PC-9 (cell line): ENCODE data around the gene KLHDC8A. TPM values are rescaled to one million over a fixed set of nuclear protein-coding genes. Genes with fewer than 3 reads are reported as not detected.
A peak's percentile ranks its signal among the peaks of the same experiment; 100 is the strongest.

Source experiments
- BruUV-seq: library from RNA; stranded (reverse); fragments of 400-500 nt; replicated peaks from 2 replicates; lab custom pipeline; 2021; lab: Mats Ljungman, UMichigan
- CTCF ChIA-PET: fragments of 300-600 bp; sonication (Branson Sonifier 250); formaldehyde crosslinking; loops from one replicate; lab custom pipeline; 2022; ENCODE audit warnings: antibody characterized with exemption; lab: Charles Lee
- POLR2A ChIA-PET: fragments of 300-600 bp; sonication (Branson Sonifier 250); formaldehyde crosslinking; loops from one replicate; lab custom pipeline; 2022; ENCODE audit warnings: antibody characterized with exemption; ENCODE audit not compliant: unreplicated experiment; lab: Charles Lee
- DNase-seq, 2 experiments: peaks; one replicate each; pipeline versions ENCODE4 v3.0.0 to v3.0.0-alpha.2; 2015 to 2022; ENCODE audit warnings: mixed read lengths in 1 of 2
- H2AFZ ChIP-seq: fragments of 200-600 bp; sonication (generic); 2 replicates; pipeline ENCODE4 v1.8.1; 2017; ENCODE audit warnings: antibody characterized with exemption
- H3F3A ChIP-seq: fragments of 200-600 bp; sonication (generic); 2 replicates; pipeline ENCODE4 v1.8.1; 2017; ENCODE audit warnings: antibody characterized with exemption, mild to moderate bottlenecking, low read depth; ENCODE audit not compliant: insufficient read depth
- H3K27ac ChIP-seq: fragments of 200-600 bp; sonication (generic); 2 replicates; pipeline ENCODE4 v1.6.1; 2016; ENCODE audit warnings: mixed run types
- H3K27me3 ChIP-seq: fragments of 200-600 bp; sonication (generic); 2 replicates; pipeline ENCODE4 v1.6.1; 2016; ENCODE audit warnings: low read depth, mixed run types; ENCODE audit not compliant: insufficient read depth
- H3K36me3 ChIP-seq: fragments of 200-600 bp; sonication (generic); 2 replicates; pipeline ENCODE4 v1.6.1; 2016; ENCODE audit warnings: low read depth, mixed run types
- H3K4me1 ChIP-seq: fragments of 200-600 bp; sonication (generic); replicated peaks from 2 replicates; pipeline ENCODE4 v1.6.1; 2016; ENCODE audit warnings: mixed run types; ENCODE audit not compliant: insufficient read depth
- H3K4me2 ChIP-seq: fragments of 200-600 bp; sonication (generic); 2 replicates; pipeline ENCODE4 v1.6.1; 2017; ENCODE audit warnings: mixed run types
- H3K4me3 ChIP-seq: fragments of 200-600 bp; sonication (generic); 2 replicates; pipeline ENCODE4 v1.6.1; 2016; ENCODE audit warnings: mixed run types
- H3K79me2 ChIP-seq: fragments of 200-600 bp; sonication (generic); 2 replicates; pipeline ENCODE4 v1.6.1; 2017; ENCODE audit warnings: low read depth, mixed run types
- H3K9me2 ChIP-seq: fragments of 200-600 bp; sonication (generic); 2 replicates; pipeline ENCODE4 v1.8.1; 2017; ENCODE audit warnings: mild to moderate bottlenecking; ENCODE audit not compliant: insufficient read depth
- H3K9me3 ChIP-seq: fragments of 200-600 bp; sonication (generic); 2 replicates; pipeline ENCODE4 v1.8.1; 2016; ENCODE audit warnings: low read depth; ENCODE audit not compliant: insufficient read depth
- H4K20me1 ChIP-seq: fragments of 200-600 bp; sonication (generic); 2 replicates; pipeline ENCODE4 v1.8.1; 2017; ENCODE audit not compliant: insufficient read depth
- CTCF ChIP-seq: fragments of 200-600 bp; sonication (generic); conservative IDR thresholded peaks from 2 replicates; pipeline ENCODE4 v1.6.1; 2017; ENCODE audit warnings: mixed run types, antibody characterized with exemption, mild to moderate bottlenecking, moderate library complexity
- EZH2 ChIP-seq: fragments of 200-600 bp; sonication (generic); IDR thresholded peaks from 2 replicates; pipeline ENCODE4 v1.8.0; 2017; ENCODE audit warnings: antibody characterized with exemption, low read depth
- intact Hi-C: fragments of 100-400 bp; cut with micrococcal nuclease; formaldehyde crosslinking; loops from one replicate; pipeline ENCODE4 v1.10.0; 2022; ENCODE audit not compliant: unreplicated experiment
- total RNA-seq: library from RNA; stranded (reverse); gene quantifications from 2 replicates; pipeline ENCODE4 v1.2.3, GENCODE V29; 2021

KLHDC8A gene
- total RNA-seq, 1 experiment from 2014 or later: not detected

- no peaks in the 10 kb centered on the region for H3K36me3 ChIP-seq
- no peaks in the 10 kb centered on the region for H3K79me2 ChIP-seq
- peaks cover 18% of the 10 kb centered on the region; the same call in 1 of the 2 replicates for H3F3A ChIP-seq
- no peak overlapping the region for H2AFZ ChIP-seq
- ChIA-PET POLR2A (no interaction called here), CTCF (no interaction called here)
- no peak for DNase-seq
- peaks cover 25% of the 10 kb centered on the region for H3K4me1 ChIP-seq
- H3K9me2 ChIP-seq: no peaks in the 10 kb centered on the region
- BruUV-seq: no TSS peak
- H3K4me3 ChIP-seq: no peak overlapping the region
- no peaks in the 10 kb centered on the region for H3K9me3 ChIP-seq
- no peaks in the 10 kb centered on the region for H4K20me1 ChIP-seq
- no peak overlapping the region for H3K4me2 ChIP-seq
- no peak overlapping the region for H3K27ac ChIP-seq
- no peak for TF ChIP-seq CTCF
- no peak for TF ChIP-seq EZH2
- intact Hi-C loops: no loop called here
- no peaks in the 10 kb centered on the region for H3K27me3 ChIP-seq
These were observed 69.6 kb downstream of the KLHDC8A start for GRCh38 chr1:205287076-205287475.

- CTCF ChIA-PET: no interaction called here
- DNase-seq: peak in 1 of 2 experiments; percentile 52
- Histone ChIP-seq H3K4me3 (no peak overlapping the region), H3K4me1 (peaks cover 25% of the 10 kb centered on the region), H3K9me2 (no peaks in the 10 kb centered on the region), H3K36me3 (no peaks in the 10 kb centered on the region), H3F3A (peaks cover 18% of the 10 kb centered on the region; the same call in 1 of the 2 replicates), H3K27me3 (no peaks in the 10 kb centered on the region), H4K20me1 (no peaks in the 10 kb centered on the region), H3K9me3 (no peaks in the 10 kb centered on the region), H3K27ac (no peak overlapping the region), H3K4me2 (no peak overlapping the region), H2AFZ (no peak overlapping the region), H3K79me2 (no peaks in the 10 kb centered on the region)
- TF ChIP-seq EZH2 (no peak), CTCF (no peak)
- BruUV-seq: no TSS peak
- POLR2A ChIA-PET: no interaction called here
- intact Hi-C loops: no loop called here
These were observed 70.3 kb downstream of the KLHDC8A start for GRCh38 chr1:205286335-205286950.

Other genes with a start within 250 kb of the KLHDC8A start
- gene RBBP5, start 234.9 kb downstream of the KLHDC8A start, total RNA-seq: 17.7 and 17.9 TPM in 2 replicates
- gene DSTYK, start 145.2 kb downstream of the KLHDC8A start, total RNA-seq: 8.1 and 10.5 TPM in 2 replicates
- gene TMCC2, start 129.0 kb downstream of the KLHDC8A start, total RNA-seq: 0.79 and 0.80 TPM in 2 replicates
- 3.8 and 3.9 TPM in 2 replicates for gene NUAK2, start 35.2 kb downstream of the KLHDC8A start, total RNA-seq
- gene LEMD1, start 65.1 kb upstream of the KLHDC8A start, total RNA-seq: 16.7 and 22.1 TPM in 2 replicates
- gene BLACAT1, start 99.1 kb upstream of the KLHDC8A start, total RNA-seq: 12.7 and 13.5 TPM in 2 replicates
- gene CDK18, start 147.7 kb upstream of the KLHDC8A start, total RNA-seq: 35.3 and 36.2 TPM in 2 replicates